GM13976 (cell line): ENCODE measurements around the gene PTPN21.
A peak's percentile ranks its signal among the peaks of the same experiment; 100 is the strongest.

Experiments used
- DNase-seq: peaks from one replicate; pipeline ENCODE4 v3.0.0; 2012; ENCODE audit warnings: low spot score
- in situ Hi-C: fragments of 300-500 bp; cut with MboI; formaldehyde crosslinking; loops from one replicate; pipeline ENCODE4 v1.12.0; 2022; ENCODE audit warnings: low sequenced_read_pairs, mixed read lengths, inconsistent platforms; ENCODE audit not compliant: unreplicated experiment
- TF ChIP-seq, protein P1 (sequence below): IDR thresholded peaks from 2 replicates; pipeline ENCODE4 v1.5.1; 2012; ENCODE audit warnings: borderline replicate concordance, mild to moderate bottlenecking; ENCODE audit not compliant: insufficient read depth; ENCODE audit errors: extremely low read depth, missing control alignments, control extremely low read depth

Gene PTPN21

DNA sequence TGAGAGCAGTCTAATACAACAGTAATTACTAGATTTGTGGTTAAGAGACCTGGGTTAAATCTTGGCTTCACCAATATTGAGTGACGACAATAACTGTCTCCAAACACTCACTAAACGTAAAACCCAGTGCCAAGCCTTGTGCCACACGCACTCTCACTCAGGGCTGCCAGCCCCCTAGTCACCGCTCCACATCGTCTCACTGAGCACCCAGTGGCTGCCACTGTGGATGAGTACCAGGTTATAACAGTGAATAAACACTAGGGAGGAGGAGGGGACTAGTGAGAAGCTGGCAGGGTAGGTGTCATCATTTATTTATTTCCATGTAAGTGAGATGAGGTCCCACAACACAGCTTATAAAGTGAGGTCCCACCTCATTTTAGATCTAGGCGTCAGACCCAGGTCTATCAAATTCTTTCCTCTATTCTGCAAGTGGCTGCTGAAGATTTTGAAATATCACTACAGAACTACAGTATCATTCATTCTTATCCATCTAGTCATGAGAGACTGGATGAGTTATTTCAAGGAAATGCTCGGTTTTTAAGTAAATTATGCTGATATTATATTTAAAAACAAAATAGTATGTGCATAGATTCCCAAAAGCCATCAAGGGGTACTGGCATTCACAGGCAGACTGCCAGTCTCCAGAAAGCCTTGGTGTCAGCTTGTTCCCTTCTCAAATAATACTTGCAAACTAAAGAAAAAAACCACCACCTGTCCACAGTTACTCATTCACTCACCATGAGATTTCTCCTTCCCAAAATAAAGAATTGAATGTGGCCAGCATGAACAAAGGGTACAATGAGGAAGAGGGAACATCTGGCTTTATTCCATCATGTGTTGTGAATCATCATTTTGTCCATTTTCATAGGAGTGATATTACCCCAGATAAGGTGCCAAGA, 84.0 kb downstream of the PTPN21 start:
- TF ChIP-seq, protein P1, sequence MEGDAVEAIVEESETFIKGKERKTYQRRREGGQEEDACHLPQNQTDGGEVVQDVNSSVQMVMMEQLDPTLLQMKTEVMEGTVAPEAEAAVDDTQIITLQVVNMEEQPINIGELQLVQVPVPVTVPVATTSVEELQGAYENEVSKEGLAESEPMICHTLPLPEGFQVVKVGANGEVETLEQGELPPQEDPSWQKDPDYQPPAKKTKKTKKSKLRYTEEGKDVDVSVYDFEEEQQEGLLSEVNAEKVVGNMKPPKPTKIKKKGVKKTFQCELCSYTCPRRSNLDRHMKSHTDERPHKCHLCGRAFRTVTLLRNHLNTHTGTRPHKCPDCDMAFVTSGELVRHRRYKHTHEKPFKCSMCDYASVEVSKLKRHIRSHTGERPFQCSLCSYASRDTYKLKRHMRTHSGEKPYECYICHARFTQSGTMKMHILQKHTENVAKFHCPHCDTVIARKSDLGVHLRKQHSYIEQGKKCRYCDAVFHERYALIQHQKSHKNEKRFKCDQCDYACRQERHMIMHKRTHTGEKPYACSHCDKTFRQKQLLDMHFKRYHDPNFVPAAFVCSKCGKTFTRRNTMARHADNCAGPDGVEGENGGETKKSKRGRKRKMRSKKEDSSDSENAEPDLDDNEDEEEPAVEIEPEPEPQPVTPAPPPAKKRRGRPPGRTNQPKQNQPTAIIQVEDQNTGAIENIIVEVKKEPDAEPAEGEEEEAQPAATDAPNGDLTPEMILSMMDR, result no peak
- in situ Hi-C loops, result no loop called here
- no peak for DNase-seq

DNA sequence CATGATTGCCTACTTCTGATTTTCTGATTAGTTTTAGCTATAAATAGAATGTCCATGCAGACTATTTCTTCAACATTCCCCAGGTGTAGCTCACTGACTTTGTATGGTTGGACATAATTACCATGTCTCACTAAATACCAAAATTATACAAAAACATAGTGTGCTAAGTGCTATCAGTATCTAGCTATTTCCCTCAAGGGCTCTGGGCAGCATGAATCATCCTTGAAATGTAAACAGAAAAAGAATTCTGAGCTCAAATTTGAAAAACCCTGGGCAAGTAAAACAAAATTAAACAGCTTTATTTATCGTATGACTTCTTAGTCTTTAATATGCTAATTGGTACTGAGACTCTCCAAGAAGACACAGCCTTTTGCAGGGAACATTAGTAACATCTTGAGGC, 86.4 kb downstream of the PTPN21 start:
- DNase-seq, result no peak
- TF ChIP-seq, protein P1, result no peak
- in situ Hi-C loops, result no loop called here

DNA sequence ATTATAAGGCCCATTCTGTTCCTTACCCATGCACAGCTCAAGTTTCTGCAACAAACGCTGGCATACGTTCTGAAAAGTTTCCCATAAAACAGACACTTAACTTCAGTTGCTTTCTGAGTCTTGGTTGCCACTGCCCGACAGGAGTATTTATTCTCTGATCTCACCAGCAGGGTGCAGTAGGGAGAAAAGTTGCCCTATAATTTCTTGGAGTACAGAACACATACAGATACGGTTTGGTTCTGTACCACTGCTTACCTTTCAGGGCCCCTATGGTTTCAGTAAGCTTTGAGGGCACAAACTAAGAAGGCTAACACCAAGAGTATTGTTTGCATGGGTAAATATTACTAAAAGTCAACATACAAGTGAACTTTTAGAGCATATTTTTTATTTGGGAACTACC, 91.5 kb downstream of the PTPN21 start:
- peak; percentile 49 for DNase-seq
- in situ Hi-C loops, result no loop called here
- TF ChIP-seq, protein P1, result no peak

DNA sequence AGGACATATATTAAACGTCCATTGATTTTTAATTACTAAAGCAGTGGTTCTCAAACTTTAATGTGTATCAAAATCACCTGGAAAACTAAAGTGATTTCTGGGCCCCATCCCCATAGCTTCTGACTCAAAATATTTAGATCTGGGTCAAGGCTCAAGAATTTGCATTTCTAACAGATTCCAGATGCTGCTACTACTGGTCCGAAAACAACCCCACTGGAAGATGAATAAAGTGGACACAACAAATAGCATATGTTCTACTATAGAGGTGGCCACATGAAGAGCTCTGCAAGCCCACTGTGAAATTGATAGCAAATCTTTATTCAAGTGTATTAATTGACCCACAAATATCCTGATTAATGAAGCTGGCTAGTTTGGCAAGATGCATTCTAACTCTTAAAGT, 99.9 kb downstream of the PTPN21 start:
- no peak for DNase-seq
- TF ChIP-seq, protein P1, result no peak
- in situ Hi-C loops, result no loop called here

DNA sequence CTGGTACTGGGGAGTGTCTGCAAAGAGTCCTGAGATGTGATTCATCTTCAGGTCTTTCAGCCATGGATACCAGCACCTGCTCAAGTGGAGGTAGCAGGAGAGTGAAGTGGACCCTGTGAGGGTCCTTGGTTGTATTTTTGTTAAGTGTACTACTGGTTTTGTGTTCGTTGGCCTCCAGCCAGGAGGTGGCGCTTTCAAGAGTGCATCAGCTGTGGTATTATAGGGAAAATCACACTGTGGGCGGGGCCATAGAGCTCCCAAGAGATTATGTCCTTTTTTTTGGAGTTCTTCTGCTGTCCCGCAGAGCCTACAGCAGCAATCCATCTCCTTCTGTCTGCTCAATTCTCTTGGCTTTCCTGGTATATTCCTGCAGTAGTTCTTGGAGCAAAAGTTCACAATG, 102.6 kb downstream of the PTPN21 start:
- TF ChIP-seq, protein P1, result no peak
- in situ Hi-C loops, result no loop called here
- no peak for DNase-seq

DNA sequence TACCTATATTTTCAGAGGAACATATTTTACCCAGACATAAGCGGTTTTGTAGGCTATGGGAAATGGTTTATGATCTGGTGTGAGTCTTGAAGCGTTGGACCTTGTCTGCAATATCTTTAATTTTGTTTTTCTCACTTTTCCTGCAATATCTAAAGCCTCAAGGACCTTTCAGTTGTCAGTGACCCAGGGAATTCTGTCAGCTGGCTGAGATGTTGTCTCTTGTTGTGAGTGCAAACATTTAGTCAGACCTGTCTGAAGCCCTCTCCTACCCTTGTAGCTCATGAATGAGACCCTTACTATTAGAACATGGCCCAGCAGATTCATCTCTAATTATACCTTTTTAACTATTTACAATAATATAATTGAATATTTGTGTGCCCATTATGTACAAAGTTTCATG, 115.7 kb downstream of the PTPN21 start:
- DNase-seq, result no peak
- TF ChIP-seq, protein P1, result no peak
- in situ Hi-C loops, result no loop called here
